HK-2 (cell line): Measurements from ENCODE around the gene CARMIL1.

Source experiments
- DNase-seq: peaks from one replicate; pipeline ENCODE4 v3.0.0-alpha.2; 2018; ENCODE audit not compliant: unreplicated experiment

The CARMIL1 gene

DNA sequence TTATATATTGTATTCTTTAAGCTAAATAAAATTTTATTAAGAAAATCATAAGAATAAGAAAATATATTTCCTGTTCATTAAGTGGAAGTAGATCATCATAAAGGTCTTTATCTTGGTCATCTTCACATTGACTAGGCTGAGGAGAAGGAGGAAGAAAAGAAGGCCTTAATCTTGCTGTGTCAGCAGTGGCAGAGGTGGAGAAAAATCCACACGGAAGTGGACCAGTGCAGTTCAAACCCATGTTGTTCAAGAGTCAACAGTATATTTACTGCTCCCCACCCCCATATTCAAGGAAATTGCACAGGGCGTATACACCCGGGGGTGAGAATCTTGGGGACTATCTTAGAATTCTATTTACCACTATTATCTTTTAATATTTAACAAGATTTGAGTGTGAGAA is 194.3 kb downstream of the CARMIL1 start:
- DNase-seq = no peak

DNA sequence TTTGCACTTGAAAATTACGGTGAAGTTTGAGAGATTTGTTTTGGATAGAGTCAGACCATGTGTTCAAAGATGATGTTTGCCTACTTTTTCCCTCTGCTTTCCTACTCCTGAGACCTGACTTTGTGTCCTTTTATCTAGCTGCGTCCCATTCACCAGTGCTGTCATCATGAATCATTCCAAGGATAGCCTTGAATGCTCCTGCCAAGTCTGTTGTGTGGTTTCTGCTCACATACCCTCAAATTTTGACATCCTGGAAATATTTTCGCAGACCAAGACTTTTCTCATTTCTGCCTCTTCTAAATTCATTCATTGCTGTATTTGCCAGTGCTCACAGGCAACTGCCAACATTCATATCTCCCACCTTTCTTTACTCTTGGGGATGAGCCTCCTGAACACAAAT is 197.0 kb downstream of the CARMIL1 start:
- DNase-seq = no peak

DNA sequence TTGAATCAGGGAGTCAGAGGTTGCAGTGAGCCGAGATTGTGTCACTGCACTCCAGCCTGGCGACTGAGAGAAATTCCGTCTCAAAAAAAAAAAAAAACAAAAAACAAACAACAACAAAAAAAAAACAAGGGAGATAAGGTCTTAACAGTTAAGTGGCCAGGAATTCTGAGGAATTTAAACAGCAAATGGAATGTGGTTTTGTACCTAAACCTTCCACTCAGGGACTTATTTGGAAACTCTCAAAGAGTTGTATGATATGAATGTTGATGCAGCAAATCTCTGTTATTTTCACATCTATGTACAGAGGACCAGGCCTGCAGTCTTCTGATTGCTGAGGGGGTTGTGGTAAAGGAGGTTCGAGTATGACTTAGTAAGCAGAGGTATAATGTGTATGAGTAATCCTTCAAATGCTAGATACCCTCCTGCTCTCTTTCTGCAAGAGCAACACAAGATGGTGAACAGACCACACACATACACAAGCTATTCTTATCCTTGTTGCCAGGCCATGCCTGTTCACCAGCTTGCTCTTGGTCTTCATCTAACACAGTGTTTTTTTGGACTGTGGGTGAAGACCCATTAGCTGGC is 197.9 kb downstream of the CARMIL1 start:
- no peak for DNase-seq

DNA sequence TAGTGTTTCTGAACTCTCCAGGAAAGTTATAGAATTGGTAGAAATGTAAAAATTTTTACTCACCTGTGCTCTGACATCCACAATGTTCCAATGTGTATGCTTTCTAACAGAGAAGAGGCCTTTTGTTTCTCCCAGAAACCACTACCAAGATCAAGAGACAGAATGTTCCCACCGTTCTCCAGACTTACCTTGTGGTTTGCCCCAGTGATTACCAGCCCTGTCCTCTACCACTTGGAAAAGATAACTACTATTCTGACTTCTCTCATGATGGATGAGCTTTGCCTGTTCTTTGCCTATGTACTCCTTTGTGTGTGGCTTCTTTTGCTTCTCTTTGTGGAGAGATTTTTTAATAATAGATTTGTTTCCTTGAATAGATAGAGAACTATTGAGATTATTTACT is 199.8 kb downstream of the CARMIL1 start:
- DNase-seq = no peak

DNA sequence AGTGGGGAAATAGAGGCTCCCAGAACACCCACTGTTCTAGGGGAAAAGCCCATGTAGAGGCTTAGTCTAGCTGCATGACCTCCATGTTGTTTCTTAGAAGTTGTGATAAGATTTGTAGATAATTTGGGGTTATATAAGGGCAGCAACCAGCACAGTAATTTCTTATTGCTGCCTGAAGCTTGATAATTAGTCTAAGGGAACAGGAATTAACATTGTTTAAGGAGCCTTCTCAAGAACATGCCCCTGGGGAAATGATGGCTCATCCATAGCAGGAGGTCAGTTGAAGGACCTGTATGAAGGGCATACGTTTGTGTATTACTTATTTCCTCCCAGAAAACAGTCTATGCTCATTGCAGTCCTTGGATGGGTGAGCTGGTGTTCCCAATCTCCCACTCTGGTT is 202.1 kb downstream of the CARMIL1 start:
- DNase-seq = no peak

DNA sequence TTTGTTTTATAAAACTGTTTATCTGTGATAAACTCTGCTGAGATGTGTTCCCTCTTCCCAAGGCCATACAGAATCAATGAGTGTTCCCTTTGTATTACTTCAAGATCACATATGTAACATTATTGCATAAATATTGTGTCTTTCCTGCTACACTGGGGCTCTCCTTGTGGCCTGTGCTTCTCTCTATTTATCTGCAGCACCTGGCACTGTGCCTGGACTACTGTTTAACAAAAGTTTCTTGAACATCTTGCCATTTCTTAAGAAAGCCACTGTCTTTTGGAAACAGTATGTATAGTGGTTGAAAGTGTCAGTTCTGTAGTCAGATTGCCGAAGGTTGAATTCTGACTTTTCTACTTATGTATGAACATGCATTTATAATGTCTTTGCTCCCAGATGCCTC is 203.8 kb downstream of the CARMIL1 start:
- DNase-seq = no peak

DNA sequence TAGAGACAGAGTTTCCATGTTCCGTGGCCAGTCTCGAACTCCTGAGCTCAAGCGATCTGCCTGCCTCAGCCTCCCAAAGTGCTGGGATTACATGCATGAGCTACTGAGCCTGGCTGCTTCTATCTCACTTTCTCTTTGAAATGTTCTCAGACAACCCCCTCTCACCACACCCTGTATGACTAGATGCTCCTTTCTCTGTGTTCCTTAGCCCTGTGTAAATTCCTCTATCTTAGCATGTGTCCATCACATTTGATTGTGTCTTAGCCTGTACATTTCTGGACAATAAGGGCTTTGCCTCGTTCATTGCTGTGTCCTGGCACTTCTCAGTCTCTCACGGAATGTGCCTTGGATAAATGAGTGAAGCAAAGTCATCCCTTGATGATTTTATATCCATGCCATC is 204.8 kb downstream of the CARMIL1 start:
- no peak for DNase-seq

DNA sequence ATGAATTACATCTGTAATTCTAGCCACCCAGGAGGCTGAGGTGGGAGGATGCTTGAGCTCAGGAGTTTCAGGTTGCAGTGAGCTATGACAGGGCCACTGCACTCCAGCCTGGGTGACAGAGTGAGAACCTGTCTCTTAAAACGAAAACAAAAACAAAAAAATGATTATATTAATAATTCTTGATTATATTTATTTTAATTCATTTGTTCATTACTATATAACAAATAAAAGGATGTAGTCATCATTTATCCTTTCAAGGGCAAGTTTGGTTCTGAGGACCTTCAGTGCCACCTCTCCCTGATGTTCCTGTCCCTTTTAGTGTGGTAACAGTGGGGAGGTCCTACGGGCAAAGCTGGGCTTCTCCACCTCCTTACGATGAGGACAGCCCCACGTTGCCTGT is 205.7 kb downstream of the CARMIL1 start:
- no peak for DNase-seq

DNA sequence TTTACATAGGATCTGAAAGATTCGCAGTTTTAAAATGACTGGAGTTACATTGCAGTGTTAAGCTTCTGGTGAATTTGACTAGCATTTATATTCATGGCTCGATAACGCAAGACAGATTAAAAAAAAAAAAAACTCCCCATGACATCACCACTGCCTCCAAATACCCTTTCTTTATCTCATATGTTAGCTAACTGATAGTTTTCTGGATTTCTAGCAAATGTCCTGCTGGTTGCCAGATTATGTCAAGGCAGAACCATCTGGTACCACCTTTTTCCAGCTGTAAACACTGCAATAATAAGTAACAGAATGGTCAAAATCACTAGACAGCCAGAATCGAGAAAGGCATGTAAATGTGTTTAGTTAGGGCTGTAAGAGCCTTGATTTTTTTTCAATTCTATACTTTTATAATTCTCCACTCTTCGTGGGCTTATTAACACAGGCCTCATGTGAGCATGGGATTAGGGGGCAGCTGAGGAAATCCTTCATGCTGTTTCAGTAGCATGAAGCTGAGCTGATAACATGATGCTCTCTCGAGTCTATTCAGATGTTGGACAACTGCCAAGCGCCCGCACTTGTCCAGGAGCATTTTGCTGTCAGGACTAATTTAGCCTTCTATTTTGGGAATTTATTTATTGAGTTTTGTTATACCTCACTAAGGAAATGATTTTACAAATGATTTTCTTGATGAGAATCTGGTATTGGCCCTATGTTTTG is 206.8 kb downstream of the CARMIL1 start:
- no peak for DNase-seq

DNA sequence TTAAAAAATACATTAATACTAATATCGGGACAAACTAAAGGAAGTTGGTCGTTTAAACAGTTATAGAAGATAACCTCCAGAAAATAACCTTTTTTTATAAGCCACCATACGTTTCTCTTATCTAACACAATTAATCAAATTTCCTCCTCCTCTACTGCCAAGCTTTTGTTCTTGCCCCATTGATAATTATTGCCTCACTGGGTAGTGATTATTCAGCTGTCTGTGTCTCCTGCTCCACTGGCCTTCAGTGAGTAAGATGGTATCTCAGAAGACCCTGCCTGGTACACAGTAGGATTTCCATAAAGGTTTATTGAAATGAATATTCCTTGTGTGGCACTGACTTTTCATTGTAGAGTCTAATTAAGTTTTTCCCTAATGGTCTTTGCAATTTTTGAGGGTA is 207.4 kb downstream of the CARMIL1 start:
- DNase-seq = no peak

DNA sequence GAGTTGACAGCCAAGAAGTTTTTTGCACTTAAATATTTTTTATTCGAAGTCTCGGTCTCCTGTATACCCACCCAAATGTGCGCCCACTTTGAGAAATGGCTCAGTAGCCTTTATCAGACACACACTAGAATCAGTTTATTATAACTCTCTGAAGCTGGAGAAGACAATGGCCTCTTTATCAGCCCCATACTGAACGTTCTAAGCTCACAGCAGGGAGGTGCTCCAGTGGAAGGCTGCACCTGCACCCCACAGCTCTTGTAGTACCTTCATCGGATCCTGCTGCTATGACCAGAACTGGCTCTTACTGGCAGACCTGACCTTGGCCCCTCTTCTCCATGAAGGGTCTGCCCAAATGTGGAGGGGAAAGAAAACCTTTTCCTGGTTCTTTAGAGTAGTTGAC is 207.8 kb downstream of the CARMIL1 start:
- DNase-seq = no peak

DNA sequence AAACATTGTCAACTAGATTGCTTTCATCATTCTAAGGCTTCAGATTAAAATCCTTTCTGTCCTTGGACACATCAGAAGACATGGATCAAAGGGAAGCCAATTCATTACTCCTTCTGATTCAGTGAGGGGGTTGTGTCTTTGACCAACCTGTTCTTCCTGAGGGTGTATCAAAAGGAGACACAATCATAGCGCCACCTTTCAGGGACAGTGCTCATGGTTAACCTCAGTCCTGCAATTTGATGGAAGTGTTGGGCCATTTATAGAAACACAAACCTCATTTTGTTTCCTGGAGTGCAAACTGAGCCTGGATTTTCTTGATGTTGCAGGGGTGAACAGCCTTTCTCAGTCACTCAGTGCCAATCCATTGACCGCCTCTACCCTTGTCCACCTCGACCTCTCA is 209.0 kb downstream of the CARMIL1 start:
- DNase-seq = no peak

DNA sequence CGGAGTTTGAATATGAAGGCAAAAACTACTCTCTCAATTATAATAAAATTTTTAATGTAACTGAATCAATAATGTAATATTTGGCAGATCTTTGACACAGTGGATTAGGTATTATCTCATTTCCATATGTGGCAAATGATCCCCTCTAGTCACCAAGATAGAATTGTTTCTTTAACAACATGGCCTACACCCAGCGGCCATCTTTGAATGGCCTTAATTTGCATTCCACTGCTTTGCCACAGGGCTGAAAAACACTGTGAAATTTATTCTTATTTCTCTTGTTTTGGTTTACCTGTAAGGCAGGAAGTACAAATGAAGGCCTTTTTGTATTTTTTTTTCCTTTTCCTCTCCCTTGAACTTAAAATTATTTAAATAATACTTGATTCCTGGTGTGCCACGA is 210.2 kb downstream of the CARMIL1 start:
- DNase-seq = no peak

DNA sequence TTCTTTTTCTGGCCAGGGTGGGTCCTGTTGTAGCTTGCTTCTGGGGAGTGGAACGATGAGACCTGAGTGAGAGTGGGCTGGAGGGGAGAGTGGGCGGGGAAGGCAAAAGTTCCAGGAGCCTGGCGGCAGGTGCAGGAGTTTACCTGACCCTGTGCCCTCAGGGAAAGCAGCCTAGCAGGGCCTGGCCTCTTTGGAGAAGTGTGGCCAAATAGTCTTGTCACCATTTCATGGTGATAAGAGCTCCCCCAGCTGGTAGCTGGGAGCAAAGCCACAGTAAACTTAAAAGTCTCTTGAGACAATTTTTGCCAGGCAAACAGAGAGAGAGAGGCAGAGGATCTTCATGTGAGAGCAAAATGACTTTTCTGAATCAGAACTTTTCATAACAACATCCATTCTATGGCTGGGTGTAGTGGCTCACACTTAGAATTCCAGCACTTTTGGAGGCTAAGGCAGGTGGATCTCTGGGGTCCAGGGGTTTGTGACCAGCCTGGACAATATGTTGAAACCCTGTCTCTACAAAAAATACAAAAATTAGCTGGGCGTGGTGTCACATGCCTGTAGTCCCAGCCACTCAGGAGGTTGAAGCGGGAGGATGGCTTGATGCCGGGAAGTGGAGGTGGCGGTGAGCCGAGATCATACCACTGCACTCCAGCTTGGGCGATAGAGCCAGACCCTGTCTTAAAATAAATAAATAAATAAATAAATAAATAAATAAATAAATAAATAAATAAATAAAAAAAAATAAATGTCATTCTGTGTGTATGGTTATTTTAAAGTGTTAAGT is 211.0 kb downstream of the CARMIL1 start:
- peak; percentile 58 for DNase-seq

DNA sequence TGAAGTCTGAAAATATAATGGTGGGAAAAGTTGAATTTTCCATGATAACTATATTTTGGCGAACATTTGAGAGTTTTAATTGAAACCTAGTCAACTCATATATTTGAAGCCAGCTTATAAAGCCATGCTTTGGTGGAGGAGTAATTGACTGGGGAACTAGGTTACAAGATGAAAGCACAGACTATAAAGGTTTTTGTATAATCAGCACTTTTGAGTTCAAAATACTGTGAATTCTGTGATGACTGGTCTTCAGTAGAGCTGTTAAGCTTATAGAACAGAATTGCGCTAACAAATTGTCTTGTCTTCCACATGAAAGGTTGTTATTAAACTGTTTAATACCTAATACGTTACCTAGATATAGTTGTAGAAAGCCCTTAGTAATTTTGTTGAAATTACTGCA is 213.8 kb downstream of the CARMIL1 start:
- no peak for DNase-seq

DNA sequence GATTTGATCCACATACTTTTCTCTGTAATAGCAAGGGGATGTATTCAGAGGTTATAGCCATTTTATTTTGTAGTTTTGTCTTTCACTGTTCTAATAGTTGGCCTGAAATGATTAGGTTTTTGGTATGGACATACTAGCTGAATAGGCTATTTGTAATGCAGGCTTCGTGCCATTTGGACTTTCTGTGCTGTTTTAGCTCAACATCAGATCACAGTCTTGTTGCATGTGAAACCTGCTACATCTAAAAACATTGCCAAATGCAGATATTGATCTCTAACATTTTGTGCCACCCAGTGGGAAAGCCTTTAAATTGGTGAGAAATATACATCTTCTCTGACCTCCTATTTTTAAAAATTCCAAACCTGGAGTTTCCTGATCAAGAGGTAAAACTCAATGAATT is 215.3 kb downstream of the CARMIL1 start:
- DNase-seq = no peak

DNA sequence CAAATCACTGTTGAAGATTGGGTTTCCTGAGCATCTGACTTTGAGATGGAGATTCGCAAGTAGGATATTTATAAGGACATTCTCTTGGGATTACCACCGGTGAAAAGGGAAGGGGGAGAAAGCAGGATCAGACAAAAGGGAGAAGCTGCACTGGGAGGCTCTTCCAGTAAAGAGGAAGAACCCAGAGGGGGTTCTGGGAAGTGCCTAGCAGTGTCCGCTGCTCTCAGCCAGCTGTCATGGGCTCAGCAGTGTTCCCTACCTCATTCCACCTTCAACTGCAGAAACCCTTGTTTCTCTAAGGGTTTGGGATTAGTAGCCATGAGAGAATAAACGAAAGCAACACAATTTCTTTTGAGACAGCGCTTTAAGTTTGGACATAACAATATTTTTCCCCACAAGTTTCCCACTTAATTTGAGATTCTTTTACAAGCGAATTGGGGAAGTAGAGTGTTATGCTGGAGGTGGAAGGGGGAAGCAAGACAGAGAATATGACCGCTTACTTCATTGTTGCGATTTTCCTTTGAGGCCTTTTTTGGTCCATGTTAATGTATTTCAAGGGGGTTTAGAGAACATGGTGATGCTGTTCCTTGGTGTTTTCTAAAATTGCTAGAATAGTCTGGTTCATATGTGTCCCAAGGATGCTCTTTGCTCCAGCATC is 218.3 kb downstream of the CARMIL1 start:
- DNase-seq = no peak

DNA sequence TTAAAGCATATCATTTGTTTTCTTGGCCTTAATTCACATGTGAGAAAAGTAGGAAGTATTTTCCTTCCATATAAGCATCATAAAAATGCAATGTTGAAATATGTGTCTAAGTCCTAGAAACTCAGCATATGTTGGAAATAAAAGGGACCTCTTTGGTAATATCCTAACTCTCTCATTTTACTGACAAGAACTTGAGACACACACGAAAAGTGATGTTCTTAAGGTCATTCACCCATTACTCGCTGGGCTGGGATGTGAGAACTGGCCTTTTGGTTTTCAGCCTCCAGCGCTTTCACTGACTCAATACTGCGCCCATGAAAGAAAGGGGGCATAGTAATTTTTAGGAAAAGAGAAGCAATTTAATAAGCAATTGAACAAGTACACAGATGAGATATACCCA is 219.3 kb downstream of the CARMIL1 start:
- no peak for DNase-seq

DNA sequence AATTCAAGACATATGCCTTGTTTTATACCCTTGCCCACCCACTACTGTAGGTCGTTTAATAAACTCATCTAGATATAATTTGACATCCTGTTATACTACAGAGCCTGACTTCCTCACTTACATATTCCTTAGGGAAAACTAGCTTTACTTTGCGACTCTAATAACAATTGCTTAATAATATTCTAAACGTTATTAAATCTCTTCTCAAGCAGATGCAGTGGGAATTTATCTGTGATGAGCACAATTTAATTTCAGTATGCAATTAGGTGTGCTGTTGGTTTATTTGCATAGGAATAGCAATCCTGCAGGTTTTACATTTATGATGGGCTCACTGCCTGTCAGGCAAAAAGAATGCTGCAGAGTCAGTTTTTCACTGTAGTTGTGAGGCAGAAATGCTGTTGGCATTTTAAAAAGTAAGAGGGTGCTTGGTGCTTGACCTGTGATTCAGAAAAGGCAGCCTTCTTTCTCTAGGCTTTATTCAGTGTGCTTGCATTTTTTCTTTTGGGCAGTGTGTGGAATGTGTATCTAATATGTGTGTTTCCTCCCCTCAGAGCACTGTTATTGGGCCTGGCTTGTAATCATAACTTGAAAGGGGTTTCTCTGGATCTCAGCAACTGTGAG is 220.6 kb downstream of the CARMIL1 start:
- DNase-seq = no peak

DNA sequence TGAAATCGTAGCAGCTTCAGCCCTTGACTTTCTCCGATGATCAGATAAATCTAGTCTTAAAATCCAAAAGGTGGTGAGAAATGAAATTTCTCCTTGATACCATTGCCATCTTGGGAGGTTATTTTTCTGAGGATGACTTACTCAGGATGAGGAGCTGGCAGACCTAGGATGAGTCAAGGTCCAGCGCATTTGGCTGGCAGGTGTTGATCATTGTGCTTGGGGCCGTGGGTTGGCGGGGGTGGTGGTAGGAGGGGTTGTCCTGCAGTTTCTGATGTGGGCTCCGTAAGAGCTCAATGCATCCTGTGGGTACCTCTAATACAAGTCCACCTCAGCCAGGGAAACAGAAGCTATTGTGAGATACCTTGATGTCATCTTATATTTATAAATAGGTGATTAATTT is 224.5 kb downstream of the CARMIL1 start:
- no peak for DNase-seq

DNA sequence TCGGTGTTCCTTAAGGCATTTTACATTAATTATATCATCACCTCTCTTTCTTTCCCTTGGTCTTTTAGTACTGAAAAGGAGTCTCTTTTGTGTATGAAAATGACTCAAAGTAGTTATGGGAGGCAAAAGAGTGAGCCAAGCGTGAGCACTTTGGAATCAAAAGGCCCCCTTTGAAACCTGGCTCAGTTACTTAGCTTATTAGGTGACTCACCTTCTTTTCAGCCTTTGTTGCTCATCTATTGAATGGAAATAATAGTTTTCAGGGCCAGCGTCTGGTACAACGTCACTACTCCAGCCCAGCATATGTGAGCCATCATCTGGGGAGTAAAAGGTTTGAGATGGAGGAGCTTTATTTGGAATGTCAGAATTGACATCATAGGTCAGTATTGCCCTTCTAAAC is 225.5 kb downstream of the CARMIL1 start:
- no peak for DNase-seq

DNA sequence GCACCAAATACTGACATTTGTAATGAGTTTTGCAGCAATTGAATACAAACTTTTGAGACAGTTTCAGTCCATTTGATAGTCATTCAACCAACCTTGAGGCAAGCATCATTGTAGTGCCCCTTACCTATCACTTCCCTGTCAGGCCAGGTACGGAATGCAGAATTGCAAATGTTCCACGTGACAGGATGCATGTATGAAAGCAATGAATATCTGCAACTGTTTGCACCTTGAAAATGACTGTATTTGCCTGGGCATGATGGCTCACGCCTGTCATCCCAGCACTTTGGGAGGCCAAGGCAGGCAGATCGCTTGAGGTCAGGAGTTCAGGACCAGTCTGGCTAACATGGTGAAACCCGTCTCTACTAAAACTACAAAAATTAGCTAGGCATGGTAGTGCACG is 226.8 kb downstream of the CARMIL1 start:
- no peak for DNase-seq
